Activated T-cell treated with anti-CD3 and anti-CD28 coated beads for 1 hour (primary cell): ENCODE data around the gene SENP6.

Experiments
- DNase-seq: peaks from one replicate; pipeline ENCODE4 v3.0.0-alpha.2; 2020; ENCODE audit warnings: low read depth

Gene SENP6

GRCh38 chr6:75747152-75747992 lies 145.7 kb downstream of the SENP6 start:
- no peak for DNase-seq

GRCh38 chr6:75748003-75748742 lies 146.5 kb downstream of the SENP6 start:
- no peak for DNase-seq

- DNase-seq: peak; percentile 10
Observed at GRCh38 chr6:75748743-75749538, 147.3 kb downstream of the SENP6 start, which contains the start of gene MYO6. MYO6 (plus strand) TSS chr6:75749239; CDS start chr6:75817548, 68,309 bp downstream.

- DNase-seq: no peak
Observed at GRCh38 chr6:75751443-75751842, 149.8 kb downstream of the SENP6 start.

GRCh38 chr6:75752365-75752764 lies 150.7 kb downstream of the SENP6 start:
- no peak for DNase-seq

GRCh38 chr6:75755704-75756103 lies 154.0 kb downstream of the SENP6 start:
- DNase-seq: no peak

GRCh38 chr6:75757295-75757694 lies 155.6 kb downstream of the SENP6 start:
- no peak for DNase-seq

GRCh38 chr6:75758061-75758460 lies 156.4 kb downstream of the SENP6 start:
- no peak for DNase-seq

GRCh38 chr6:75759207-75759606 lies 157.5 kb downstream of the SENP6 start:
- DNase-seq: no peak

- no peak for DNase-seq
Observed at GRCh38 chr6:75760320-75760719, 158.6 kb downstream of the SENP6 start.

- DNase-seq: no peak
Observed at GRCh38 chr6:75761489-75761888, 159.8 kb downstream of the SENP6 start.

- DNase-seq: no peak
Observed at GRCh38 chr6:75762063-75762462, 160.4 kb downstream of the SENP6 start.

GRCh38 chr6:75766387-75766786 lies 164.7 kb downstream of the SENP6 start:
- no peak for DNase-seq
